ENCODE measurements around the gene C16orf90.
"Not testable (repeated sequence)": the region's sequence is repeated elsewhere in the genome, so short reads cannot be mapped to it uniquely, and the experiment has no call there.

DNA sequence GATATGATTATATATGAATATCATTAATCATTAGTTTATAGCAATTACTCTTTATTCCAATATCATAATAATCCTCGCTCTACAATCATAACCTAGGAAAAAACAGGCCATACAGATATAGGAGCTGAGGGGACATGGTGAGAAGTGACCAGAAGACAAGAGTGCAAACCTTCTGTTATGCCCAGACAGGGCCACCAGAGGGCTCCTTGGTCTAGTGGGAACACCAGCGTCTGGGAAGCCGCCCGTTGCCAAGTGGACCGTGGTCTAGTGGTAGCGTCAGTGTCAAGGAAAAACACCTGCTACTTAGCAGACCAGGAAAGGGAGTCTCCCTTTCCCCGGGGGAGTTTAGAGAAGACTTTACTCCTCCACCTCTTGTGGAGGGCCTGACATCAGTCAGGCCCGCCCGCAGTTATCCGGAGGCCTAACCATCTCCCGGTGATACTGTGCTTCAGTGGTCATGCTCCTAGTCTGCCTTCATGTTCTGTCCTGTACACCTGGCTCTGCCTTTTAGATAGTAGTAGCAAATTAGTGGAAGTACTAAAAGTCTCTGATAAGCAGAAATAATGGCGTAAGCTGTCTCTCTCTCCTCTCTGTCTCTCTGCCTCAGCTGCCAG lies 32.0 kb upstream of the C16orf90 start:
- not testable (repeated sequence) for TF ChIP-seq ESRRG (CRISPR knock-in tag; IDR thresholded peaks at IDR 0.05); OSR1 (CRISPR knock-in tag; IDR thresholded peaks at IDR 0.05); ZFP3 (CRISPR knock-in tag; IDR thresholded peaks at IDR 0.05); CSDC2 (CRISPR knock-in tag; IDR thresholded peaks at IDR 0.05); ISL1 (CRISPR knock-in tag; IDR thresholded peaks at IDR 0.05); ARNTL (CRISPR knock-in tag; IDR thresholded peaks at IDR 0.05; ENCODE audit: borderline replicate concordance, low read depth); GLIS3 (CRISPR knock-in tag; IDR thresholded peaks at IDR 0.05); ZFP30 (CRISPR knock-in tag; IDR thresholded peaks at IDR 0.05); TCF4 (CRISPR knock-in tag; IDR thresholded peaks at IDR 0.05; ENCODE audit: borderline replicate concordance)
- TF ChIP-seq, protein P1, sequence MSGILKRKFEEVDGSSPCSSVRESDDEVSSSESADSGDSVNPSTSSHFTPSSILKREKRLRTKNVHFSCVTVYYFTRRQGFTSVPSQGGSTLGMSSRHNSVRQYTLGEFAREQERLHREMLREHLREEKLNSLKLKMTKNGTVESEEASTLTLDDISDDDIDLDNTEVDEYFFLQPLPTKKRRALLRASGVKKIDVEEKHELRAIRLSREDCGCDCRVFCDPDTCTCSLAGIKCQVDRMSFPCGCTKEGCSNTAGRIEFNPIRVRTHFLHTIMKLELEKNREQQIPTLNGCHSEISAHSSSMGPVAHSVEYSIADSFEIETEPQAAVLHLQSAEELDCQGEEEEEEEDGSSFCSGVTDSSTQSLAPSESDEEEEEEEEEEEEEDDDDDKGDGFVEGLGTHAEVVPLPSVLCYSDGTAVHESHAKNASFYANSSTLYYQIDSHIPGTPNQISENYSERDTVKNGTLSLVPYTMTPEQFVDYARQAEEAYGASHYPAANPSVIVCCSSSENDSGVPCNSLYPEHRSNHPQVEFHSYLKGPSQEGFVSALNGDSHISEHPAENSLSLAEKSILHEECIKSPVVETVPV (CRISPR knock-in tag; IDR thresholded peaks at IDR 0.05), result not testable (repeated sequence)
- TF ChIP-seq, protein P2, sequence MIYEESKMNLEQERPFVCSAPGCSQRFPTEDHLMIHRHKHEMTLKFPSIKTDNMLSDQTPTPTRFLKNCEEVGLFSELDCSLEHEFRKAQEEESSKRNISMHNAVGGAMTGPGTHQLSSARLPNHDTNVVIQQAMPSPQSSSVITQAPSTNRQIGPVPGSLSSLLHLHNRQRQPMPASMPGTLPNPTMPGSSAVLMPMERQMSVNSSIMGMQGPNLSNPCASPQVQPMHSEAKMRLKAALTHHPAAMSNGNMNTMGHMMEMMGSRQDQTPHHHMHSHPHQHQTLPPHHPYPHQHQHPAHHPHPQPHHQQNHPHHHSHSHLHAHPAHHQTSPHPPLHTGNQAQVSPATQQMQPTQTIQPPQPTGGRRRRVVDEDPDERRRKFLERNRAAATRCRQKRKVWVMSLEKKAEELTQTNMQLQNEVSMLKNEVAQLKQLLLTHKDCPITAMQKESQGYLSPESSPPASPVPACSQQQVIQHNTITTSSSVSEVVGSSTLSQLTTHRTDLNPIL (CRISPR knock-in tag; IDR thresholded peaks at IDR 0.05; ENCODE audit: low read depth), result not testable (repeated sequence)
